A673 (cell line): Measurements from ENCODE around the gene PTPN14.

ENCODE experiments used
- CTCF ChIP-seq: fragments of 300-800, 200-600 bp; sonication (generic); conservative IDR thresholded peaks from 2 replicates; pipeline ENCODE4 v1.5.1; 2017; ENCODE audit warnings: low read depth, mild to moderate bottlenecking, antibody characterized with exemption, low read length, moderate library complexity, mixed read lengths
- EZH2 ChIP-seq: fragments of 200-600 bp; sonication (generic); IDR thresholded peaks from 2 replicates; pipeline ENCODE4 v1.6.1; 2017; ENCODE audit warnings: borderline replicate concordance, low read depth, mild to moderate bottlenecking, mixed read lengths, antibody characterized with exemption, low read length; ENCODE audit not compliant: poor library complexity, severe bottlenecking

DNA sequence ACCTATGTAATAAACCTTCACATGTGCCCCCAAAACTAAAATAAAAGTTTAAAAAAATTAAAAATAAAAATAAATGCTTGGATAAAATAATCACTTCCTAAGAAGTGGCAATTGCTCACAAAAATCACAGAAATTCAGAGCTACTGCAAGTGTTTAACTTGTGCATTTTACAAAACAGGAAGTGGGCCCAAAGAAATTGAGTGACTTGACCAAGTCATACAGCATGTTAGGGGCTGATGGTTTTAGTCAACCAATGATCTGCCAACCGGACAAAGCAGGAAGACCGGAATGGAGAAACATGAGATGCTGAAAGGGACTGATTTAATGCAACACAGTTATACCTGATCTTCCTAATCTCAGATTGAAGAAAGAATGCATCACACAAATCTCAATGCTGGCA is 173.9 kb downstream of the PTPN14 start:
- no peak for TF ChIP-seq CTCF
- TF ChIP-seq EZH2: no peak
